ES-I3 (cell line): ENCODE measurements around the gene BHLHE41.

Experiments
- H3K36me3 ChIP-seq: 2 replicates; pipeline ENCODE4 v1.6.1; 2013; ENCODE audit warnings: mild to moderate bottlenecking, low read length, control low read depth, moderate library complexity; ENCODE audit not compliant: insufficient read depth
- H3K4me1 ChIP-seq: 2 replicates; pipeline ENCODE4 v1.6.1; 2013; ENCODE audit warnings: mild to moderate bottlenecking, control low read depth, low read length; ENCODE audit not compliant: insufficient read depth
- H3K9ac ChIP-seq: 2 replicates; pipeline ENCODE4 v1.6.1; 2013; ENCODE audit warnings: low read depth, mild to moderate bottlenecking, low read length, moderate library complexity
- H3K9me3 ChIP-seq: 2 replicates; pipeline ENCODE4 v1.6.1; 2013; ENCODE audit warnings: mild to moderate bottlenecking, low read length, moderate library complexity; ENCODE audit not compliant: control insufficient read depth, insufficient read depth

The BHLHE41 gene

DNA sequence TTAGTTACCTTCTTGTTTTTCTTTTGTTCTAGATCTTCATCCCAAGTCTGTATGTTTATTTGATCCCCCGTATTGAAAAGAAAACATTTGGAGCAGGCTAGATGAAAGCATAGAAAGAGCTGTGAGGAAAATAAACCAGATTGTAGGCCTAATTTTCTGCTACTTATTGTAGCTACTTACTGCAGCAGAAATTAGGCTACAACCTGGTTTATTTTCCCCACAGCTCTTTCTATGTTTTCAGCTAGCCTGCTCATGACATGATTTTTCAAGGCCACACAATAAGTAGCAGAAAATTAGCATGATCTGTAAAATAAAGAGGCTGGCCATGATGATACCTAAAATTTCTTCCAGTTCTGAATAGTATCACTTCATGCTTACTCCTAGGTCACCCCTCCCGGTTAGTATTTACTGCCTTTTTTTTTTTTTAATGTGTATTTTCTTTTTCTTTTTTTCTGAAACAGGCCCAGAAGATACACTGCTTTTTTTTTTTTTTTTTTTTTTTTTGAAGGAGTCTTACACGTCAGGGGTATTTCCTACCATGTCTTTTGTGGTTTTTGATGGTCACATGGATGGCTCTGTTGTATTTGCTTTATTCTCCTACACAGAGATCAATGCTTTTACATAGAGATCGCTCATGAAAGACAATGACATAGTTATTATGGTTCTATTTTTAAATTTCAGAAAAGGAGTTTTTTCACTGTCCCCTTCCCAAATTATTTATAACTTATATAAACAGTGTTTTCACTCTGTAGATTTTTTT, 32.3 kb downstream of the BHLHE41 start:
- H3K4me1 ChIP-seq: no peaks in the 10 kb centered on the region
- H3K36me3 ChIP-seq: no peaks in the 10 kb centered on the region
- H3K9ac ChIP-seq: no peak overlapping the region
- no peaks in the 10 kb centered on the region for H3K9me3 ChIP-seq

DNA sequence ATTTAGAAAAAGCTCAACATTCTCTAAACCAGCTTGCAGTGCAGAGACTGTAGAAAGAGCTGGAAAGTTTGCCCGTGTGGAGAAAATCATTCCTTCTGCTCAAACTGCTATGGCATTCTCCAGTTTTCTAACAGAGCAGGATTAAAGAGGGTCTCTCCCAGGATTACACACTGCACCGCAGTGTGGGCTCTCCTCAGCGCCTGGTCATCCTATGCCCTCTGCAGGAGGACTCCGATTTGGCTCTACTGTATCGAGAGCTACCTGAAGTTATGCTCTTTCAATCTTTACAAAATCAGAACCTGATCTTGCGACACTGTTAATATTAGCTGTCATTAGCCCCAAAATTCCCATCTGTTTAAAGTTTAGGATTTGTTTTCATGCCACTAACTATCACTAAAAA, 33.0 kb downstream of the BHLHE41 start:
- Histone ChIP-seq H3K9ac (no peak overlapping the region), H3K36me3 (no peaks in the 10 kb centered on the region), H3K4me1 (no peaks in the 10 kb centered on the region), H3K9me3 (no peaks in the 10 kb centered on the region)

DNA sequence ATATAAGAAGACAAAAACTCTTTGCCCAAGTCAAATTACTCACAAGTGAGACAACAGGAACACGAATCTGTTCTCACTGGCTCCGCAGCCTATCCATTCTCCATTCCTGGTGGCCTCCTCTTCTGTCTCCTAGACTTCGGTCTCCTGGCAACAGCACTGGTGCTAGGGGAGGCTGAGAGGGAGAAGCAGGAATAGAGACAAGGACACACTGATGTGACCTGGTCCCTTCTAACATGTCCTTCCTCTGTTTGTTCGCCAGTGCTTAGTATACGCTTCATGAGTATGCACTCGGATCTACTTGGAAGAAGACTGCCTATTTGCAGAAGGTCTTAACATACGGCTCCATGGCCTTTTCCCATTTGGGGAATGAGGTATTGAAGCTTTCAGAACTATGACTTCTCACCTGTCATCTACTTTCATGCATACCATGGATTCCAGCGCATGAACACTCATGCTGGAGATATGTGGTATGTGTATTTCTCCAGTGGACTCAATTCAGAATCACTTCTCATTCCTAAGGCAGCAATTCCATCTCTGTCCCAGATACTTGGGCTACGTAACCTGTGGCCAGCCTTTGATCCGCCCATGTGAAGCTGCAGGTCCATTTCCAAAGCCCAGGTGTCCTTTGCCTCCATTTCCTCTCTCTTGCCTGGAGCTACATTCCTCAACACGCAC, 33.9 kb downstream of the BHLHE41 start:
- no peaks in the 10 kb centered on the region for H3K4me1 ChIP-seq
- no peaks in the 10 kb centered on the region for H3K9me3 ChIP-seq
- H3K36me3 ChIP-seq: no peaks in the 10 kb centered on the region
- H3K9ac ChIP-seq: no peak overlapping the region

GRCh38 chr12:26088998-26089397, 35.8 kb downstream of the BHLHE41 start:
- no peaks in the 10 kb centered on the region for H3K9me3 ChIP-seq
- no peaks in the 10 kb centered on the region for H3K4me1 ChIP-seq
- H3K36me3 ChIP-seq: no peaks in the 10 kb centered on the region
- H3K9ac ChIP-seq: no peak overlapping the region

GRCh38 chr12:26086936-26087335, 37.9 kb downstream of the BHLHE41 start:
- no peaks in the 10 kb centered on the region for H3K36me3 ChIP-seq
- no peaks in the 10 kb centered on the region for H3K4me1 ChIP-seq
- H3K9ac ChIP-seq: no peak overlapping the region
- H3K9me3 ChIP-seq: peaks cover under 1% of the 10 kb centered on the region; the same call in 1 of the 2 replicates

DNA sequence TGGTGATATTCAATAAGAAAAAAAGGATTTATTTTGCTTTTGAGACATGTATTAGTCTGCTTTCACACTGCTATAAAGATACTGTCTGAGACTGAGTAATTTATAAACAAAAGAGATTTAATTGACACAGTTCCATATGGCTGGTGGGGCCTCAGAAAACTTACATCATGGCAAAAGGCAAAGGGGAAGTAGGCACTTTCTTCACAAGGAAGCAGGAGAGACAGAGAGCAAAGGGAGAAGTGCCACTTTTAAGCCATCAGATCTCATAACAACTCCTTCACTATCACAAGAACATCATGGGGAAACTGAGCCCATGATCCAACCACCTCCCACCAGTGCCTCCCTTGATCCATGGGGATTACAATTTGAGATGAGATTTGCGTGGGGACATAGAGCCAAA, 43.9 kb downstream of the BHLHE41 start:
- Histone ChIP-seq H3K4me1 (no peaks in the 10 kb centered on the region), H3K9me3 (peaks cover 6% of the 10 kb centered on the region; the same call in 1 of the 2 replicates), H3K36me3 (no peaks in the 10 kb centered on the region), H3K9ac (no peak overlapping the region)

DNA sequence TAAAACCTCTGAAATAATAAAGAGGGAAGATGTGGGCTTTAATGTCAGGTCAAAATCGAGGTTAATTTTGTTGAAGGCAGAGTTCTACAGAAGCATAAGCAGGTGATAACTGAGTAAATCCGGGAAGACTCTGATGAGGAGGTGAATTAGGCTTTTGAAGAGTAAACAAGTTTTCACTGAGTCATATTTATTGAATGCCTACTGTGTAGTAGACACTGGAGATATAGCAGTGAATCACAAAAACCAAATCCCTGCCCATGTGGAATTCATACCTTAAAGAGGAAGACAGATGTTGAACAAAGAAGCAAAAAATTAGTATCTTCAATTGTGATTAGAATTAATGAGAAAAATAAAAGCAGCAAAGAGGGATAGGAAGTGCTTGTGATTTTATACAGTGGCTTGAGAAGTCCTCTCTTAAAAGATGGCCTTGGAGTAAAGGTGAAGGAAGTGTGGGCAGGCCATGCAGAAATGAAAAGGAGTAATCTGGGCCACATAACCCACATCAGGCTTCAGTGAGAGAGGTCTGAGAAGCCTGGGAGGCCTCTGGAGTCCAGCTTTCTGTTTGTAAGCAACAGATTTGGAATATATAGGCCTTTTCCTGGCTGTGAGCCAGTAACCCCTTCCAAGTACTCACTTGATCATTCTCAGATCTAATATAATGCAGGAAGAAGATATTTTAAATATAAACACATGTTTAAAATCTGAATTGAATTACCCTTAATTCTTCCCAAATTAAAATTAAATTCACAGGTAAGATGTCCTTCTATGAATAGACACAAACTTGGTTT, 46.7 kb downstream of the BHLHE41 start:
- H3K4me1 ChIP-seq: no peaks in the 10 kb centered on the region
- H3K9ac ChIP-seq: no peak overlapping the region

More for the DNA sequence above, 46.7 kb downstream of the BHLHE41 start:
- Histone ChIP-seq H3K9me3 (peaks cover 6% of the 10 kb centered on the region; the same call in 1 of the 2 replicates), H3K36me3 (no peaks in the 10 kb centered on the region)
